Lower lobe of right lung (tissue), 2 donors: ENCODE data around the gene PLA2R1. TPM values are rescaled to one million over a fixed set of nuclear protein-coding genes. Genes with fewer than 3 reads are reported as not detected.

Source experiments
- ATAC-seq, 2 donors: fragments of 200-7000 bp; cut with Tn5 transposase; one replicate each; pipeline ENCODE4 v1.9.1; 2020 to 2022; ENCODE audit warnings: mild to moderate bottlenecking in 2 of 2, moderate library complexity in 2 of 2
- DNase-seq: peaks from one replicate; pipeline ENCODE4 v3.0.0-alpha.2; 2020
- H3K27ac ChIP-seq: fragments of 200-600 bp; one replicate; pipeline ENCODE4 v1.8.0; 2022
- H3K27me3 ChIP-seq: fragments of 200-600 bp; one replicate; pipeline ENCODE4 v1.8.0; 2022; ENCODE audit warnings: low read depth
- H3K36me3 ChIP-seq: fragments of 200-600 bp; one replicate; pipeline ENCODE4 v1.8.0; 2022; ENCODE audit warnings: mild to moderate bottlenecking
- H3K4me1 ChIP-seq: fragments of 200-600 bp; one replicate; pipeline ENCODE4 v1.8.0; 2022
- H3K4me3 ChIP-seq: fragments of 200-600 bp; one replicate; pipeline ENCODE4 v1.8.0; 2022; ENCODE audit warnings: mild to moderate bottlenecking
- H3K9me3 ChIP-seq: fragments of 200-600 bp; one replicate; pipeline ENCODE4 v1.8.0; 2022
- CTCF ChIP-seq: fragments of 200-600 bp; IDR thresholded peaks from one replicate; pipeline ENCODE4 v1.8.0; 2022; ENCODE audit warnings: antibody characterized with exemption, mild to moderate bottlenecking
- intact Hi-C: fragments of 100-400 bp; cut with DNase I; formaldehyde crosslinking; loops from one replicate; pipeline ENCODE4 v1.11.0; 2022
- total RNA-seq: library from RNA; stranded (reverse); fragmentation: NEBNext Ultra II Directional; extraction: Animal tissue kit (Norgen Biotek cat#: 25700); gene quantifications from one replicate; pipeline ENCODE4 v1.2.1, GENCODE V29; 2021
- donor health status: DM: no; HTN: yes; CAD: no; lungs with severe emphysema.

PLA2R1 gene
- total RNA-seq, 1 donor from 2014 or later = 5.6 TPM

- Histone ChIP-seq H3K4me3 (no peak overlapping the region), H3K27me3 (no peaks in the 10 kb centered on the region), H3K4me1 (no peaks in the 10 kb centered on the region), H3K9me3 (no peaks in the 10 kb centered on the region), H3K27ac (no peak overlapping the region), H3K36me3 (peaks cover 28% of the 10 kb centered on the region)
- intact Hi-C loops = no loop called here
- TF ChIP-seq CTCF = no peak
- no peak for ATAC-seq
- DNase-seq = no peak
Observed at GRCh38 chr2:160105366-160105765, 43.0 kb upstream of the PLA2R1 start.

GRCh38 chr2:160104115-160104514, 41.7 kb upstream of the PLA2R1 start:
- no peak overlapping the region for H3K27ac ChIP-seq
- no peaks in the 10 kb centered on the region for H3K4me1 ChIP-seq
- no peak overlapping the region for H3K4me3 ChIP-seq
- H3K36me3 ChIP-seq = peaks cover 23% of the 10 kb centered on the region
- ATAC-seq (no peak), DNase-seq (no peak)
- H3K9me3 ChIP-seq = no peaks in the 10 kb centered on the region
- intact Hi-C loops = no loop called here
- no peaks in the 10 kb centered on the region for H3K27me3 ChIP-seq
- no peak for TF ChIP-seq CTCF

GRCh38 chr2:160097326-160097725, 34.9 kb upstream of the PLA2R1 start:
- ATAC-seq = peak; percentile 52 to 60
- Histone ChIP-seq H3K27ac (no peak overlapping the region), H3K4me3 (no peak overlapping the region), H3K27me3 (no peaks in the 10 kb centered on the region), H3K9me3 (no peaks in the 10 kb centered on the region), H3K36me3 (peaks cover 3% of the 10 kb centered on the region), H3K4me1 (no peaks in the 10 kb centered on the region)
- intact Hi-C loops = no loop called here
- TF ChIP-seq CTCF = no peak
- no peak for DNase-seq

GRCh38 chr2:160096409-160096808, 34.0 kb upstream of the PLA2R1 start:
- Histone ChIP-seq H3K9me3 (peaks cover 4% of the 10 kb centered on the region), H3K4me1 (no peaks in the 10 kb centered on the region), H3K27me3 (no peaks in the 10 kb centered on the region), H3K36me3 (peaks cover 3% of the 10 kb centered on the region), H3K27ac (no peak overlapping the region), H3K4me3 (no peak overlapping the region)
- ATAC-seq (peak; percentile 69 to 78), DNase-seq (no peak)
- TF ChIP-seq CTCF = no peak
- intact Hi-C loops = no loop called here

- ATAC-seq (no peak), DNase-seq (no peak)
- TF ChIP-seq CTCF = no peak
- Histone ChIP-seq H3K36me3 (no peaks in the 10 kb centered on the region), H3K27me3 (no peaks in the 10 kb centered on the region), H3K4me1 (no peaks in the 10 kb centered on the region), H3K27ac (no peak overlapping the region), H3K4me3 (no peak overlapping the region), H3K9me3 (peaks cover 25% of the 10 kb centered on the region)
- intact Hi-C loops = no loop called here
Observed at GRCh38 chr2:160092445-160092844, 30.0 kb upstream of the PLA2R1 start.

- H3K27me3 ChIP-seq = no peaks in the 10 kb centered on the region
- no peaks in the 10 kb centered on the region for H3K36me3 ChIP-seq
- no peak for DNase-seq
- intact Hi-C loops = no loop called here
- no peak overlapping the region for H3K4me3 ChIP-seq
- H3K4me1 ChIP-seq = no peaks in the 10 kb centered on the region
- no peak overlapping the region for H3K27ac ChIP-seq
- TF ChIP-seq CTCF = no peak
- H3K9me3 ChIP-seq = peaks cover 36% of the 10 kb centered on the region
- ATAC-seq = no peak
Observed at GRCh38 chr2:160091381-160091780, 29.0 kb upstream of the PLA2R1 start.
